ENCODE data around the gene AGO4.

DNA sequence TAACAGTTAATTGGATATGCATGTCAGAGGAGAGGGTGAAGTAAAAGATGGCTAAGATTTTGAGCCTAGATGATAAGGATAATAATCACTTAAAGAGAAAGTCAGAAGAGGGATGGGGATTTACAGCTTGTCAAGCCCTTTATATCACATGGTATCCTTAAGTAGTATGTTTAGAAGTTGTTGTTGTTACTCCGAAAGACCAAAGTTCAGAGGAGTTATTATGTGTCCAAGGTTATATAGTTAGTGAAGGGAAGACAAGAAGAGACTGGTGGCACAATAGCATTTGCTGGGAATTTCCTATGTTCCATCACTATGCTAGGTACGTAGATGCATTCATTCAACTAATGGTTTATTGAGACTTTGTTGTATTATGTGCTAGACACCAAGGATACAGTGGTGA, 44.4 kb downstream of the AGO4 start:
- TF ChIP-seq CTCF (IDR thresholded peaks at IDR 0.05) = no peak
- TF ChIP-seq POLR2A (IDR thresholded peaks at IDR 0.05) = no peak
- no peak for TF ChIP-seq EP300 (IDR thresholded peaks at IDR 0.05)
